Inflammatory macrophage treated with lipopolysaccharide for 1 hour (primary cell): ENCODE results near the gene COPZ2.
"Not testable (repeated sequence)": the region's sequence is repeated elsewhere in the genome, so short reads cannot be mapped to it uniquely, and the experiment has no call there.

Experiments used
- DNase-seq, 2 donors: peaks; one replicate each; pipeline ENCODE4 v3.0.0-alpha.2; 2020 to 2022

COPZ2 gene

DNA sequence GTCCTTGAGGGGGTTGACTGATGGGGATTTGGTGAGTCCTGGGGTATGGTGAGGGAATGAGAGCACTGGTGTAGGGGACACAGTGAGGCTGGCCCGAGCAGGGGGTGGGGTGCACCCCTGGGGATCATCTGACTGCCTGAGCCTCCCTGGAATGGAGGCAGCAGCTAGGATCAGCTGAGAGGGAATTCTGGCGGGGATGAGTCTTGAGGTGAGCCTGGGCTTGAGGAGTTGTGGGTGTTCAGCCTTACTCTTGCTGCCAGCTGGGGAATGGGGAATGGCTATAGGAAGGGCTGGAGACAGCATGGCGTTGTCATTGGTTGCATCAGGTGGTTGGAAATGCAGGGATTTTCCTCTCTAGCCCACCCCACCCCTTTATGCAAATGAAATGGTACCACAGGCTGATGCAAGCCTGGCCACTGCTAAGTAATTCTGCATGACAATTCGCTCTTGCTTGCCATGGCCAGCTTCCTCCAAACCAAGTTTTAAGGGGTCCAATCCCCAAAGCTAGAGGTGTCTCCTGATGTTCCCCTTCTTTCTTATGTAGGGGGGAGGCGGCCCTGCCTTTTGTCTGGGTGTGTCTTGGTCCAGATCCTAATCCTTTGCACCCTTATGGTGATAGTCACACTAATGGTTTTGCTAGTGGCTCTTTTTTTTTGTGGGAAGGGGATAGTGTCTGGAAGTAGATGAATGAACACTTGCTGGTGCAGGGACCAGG, 18.1 kb upstream of the COPZ2 start:
- DNase-seq, result peak; percentile 82 to 85

DNA sequence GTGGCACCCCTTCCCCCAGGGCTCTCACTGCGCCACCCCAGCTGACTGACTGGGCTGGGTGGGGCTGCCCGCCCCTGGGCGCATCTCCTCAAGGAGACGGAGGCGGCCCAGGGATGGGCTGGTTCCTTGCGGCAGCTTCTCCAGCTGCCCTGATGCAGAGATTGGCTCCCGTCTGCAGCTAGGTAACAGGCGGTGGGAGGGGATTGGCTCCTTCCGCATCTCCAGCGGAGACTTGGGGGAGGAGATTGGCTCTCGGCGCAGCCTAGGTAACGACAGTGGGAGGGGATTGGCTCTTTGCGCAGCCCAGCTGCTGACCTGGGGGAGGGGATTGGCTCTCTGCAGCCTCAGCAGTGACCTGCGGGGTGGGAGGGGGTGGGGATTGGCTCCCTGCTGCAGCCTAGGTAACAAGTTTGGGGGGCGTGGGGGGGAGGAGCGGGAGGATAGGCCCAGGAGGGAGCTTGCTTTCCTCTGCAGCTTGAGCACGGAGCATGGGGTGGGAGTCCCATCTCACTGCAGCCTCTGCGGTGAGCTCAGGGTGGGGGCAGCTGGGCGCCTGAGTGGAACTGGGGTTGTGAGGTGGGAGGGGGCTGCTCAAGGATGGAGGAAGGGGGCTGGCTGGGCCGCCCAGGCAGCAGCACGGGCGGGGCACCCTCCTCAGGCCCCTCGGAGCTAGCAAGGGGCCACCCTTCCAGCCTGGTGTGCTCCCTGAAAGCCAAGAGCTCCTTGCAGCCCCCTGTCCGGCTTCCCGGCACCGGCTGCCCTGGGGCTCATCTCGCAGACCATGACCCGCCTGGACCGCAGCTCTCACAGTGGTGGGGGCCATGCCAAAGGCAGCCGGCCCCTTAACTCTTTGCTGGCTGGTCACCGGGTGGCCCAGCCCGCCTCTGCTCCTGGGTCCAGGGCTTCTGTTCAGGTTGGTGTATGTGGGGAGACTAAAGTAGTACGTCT, 16.9 kb upstream of the COPZ2 start:
- DNase-seq, result no peak

DNA sequence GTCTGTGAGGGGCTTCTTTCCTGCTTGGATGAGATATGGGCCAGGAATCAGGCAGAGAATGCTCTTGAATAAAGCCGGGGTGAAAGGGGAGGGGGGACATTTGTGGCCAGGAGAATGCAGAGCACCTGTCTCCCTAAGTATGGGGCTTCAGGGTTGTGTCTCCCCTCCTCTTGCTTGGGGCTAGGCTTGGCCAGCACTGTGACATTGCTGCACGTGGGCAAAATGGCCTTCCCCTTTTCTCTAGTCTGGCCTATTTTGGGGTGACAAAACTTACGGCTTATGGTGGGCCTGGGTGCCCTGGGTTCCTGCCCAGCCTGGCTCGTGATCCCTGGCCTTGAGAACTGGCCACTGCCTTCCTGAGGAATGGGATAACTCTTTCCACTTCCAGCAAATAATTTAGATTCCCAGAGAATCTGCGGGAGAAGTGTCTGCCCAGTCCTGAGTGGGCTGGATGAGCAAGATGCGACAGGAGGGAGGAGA, 16.2 kb upstream of the COPZ2 start:
- DNase-seq, result no peak

DNA sequence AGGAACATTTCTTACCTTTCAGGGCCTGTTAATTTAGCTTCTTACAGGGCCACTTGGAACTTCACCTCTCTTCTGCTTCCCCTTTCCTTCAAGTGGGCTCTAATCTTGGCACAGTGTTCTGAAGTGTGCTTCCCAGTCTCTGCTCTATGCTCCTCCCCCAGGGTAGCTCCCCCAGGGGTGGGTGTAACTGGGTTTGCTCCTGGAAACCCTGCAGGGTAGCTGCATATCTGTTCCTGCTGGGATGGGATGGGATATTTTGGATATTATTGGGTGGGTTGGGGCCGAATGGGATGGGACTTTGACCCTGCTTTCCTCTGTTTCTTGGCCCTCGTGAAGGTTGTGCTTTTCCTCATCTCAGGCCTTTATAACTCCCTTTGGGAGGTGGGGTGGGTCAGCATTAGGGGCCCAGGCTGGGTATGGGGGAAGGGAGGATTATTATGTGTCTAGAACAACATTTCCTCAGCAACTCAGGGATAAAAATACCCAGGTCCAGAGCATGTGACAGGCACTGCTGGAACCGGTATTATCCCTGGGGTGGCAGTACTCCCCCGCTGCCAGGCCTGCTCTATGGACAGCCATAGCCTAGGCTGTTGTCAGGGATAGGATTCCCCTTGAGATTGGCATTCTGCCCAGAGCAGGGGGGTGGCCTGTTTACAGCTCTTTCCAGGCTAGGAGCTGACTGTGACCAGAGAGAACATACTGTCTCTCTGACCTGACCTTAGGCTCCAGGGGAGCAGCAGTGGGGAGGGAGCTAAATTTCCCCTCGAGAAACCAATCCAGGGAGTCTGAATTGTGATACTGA, 15.6 kb upstream of the COPZ2 start:
- DNase-seq, result peak in 1 of 2 donors; percentile 52

DNA sequence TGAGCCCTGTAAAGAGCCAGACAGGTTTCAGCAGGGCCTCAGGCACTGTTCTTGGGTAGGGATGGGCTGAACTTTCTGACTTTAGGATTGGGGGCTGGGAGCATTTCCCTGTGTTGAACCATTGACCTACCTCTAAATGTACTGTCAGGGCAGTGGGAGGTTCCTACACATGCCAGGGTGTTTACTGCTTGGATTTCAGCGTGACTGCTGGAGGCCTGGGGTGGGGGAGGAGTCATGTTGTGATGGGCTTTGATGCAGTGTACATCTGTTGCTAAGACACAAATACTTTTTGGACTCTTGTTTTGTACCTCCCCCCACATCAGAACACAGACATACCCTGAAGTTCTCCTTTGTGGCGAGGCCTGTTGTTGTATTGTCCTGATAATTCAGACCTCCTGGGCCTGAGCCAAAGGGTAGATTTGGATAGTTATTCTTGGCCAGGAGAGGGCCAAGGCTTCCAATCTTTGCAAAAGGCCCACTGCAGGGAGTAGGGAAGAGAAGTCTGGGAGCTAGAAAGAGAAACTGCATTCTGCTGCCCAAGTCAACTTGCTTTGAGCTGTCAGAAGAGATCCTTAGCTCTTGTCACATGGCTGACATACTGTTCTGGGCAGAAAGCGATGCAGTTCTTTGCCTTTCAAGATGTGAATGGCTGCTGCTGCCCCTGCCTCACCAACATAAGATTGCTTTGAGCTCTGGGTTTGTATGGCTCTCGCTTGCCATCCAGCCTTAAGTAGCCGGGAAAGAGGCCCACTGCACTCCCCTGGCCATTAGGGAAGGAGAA, 14.3 kb upstream of the COPZ2 start:
- DNase-seq, result no peak

DNA sequence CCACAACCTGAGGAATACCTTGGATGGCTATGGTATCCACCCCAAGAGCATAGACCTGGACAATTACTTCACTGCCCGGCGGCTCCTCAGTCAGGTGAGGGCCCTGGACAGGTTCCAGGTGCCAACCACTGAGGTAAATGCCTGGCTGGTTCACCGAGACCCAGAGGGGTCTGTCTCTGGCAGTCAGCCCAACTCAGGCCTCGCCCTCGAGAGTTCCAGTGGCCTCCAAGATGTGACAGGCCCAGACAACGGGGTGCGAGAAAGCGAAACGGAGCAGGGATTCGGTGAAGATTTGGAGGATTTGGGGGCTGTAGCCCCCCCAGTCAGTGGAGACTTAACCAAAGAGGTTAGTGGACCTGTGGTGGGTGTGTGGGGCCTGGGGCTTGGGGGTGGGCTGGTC, 13.7 kb upstream of the COPZ2 start:
- DNase-seq, result no peak

DNA sequence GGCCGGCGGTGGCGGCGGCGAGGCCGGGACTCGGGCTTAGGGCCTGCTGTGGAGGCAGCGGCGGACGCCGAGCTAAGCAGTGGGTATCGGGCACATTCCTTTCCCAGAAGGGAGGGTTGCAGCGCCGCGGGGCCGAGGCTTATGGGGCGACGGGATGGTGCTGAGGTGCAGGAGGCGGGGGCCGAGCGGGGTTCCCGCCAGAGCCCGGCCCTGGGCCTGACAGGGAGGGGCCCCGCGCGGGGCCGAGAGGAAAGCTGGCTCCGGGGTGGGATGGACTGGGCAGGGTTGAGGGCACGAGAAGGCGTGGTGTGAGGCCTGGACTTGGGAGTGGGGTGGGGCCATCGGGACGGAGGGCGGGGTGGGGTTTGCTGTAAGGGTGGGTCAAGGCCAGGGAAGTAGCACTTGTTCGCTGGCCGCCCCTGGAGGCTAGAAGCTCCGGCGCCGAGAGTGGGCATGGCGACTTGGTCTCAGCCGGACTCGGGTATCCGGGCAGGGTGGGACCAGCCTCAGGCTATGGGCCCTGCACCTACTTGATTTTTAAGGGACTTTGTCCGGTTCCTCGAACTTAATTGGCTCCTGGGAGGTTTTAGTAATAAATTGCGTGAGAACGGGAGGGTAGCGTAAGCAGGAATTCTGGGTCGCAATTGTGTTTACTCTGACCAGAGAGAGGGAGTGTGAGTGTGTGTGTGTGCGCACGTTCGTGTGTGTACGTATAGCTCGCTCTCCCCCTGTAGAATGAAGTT, 11.0 kb upstream of the COPZ2 start:
- peak; percentile 87 to 94 for DNase-seq

DNA sequence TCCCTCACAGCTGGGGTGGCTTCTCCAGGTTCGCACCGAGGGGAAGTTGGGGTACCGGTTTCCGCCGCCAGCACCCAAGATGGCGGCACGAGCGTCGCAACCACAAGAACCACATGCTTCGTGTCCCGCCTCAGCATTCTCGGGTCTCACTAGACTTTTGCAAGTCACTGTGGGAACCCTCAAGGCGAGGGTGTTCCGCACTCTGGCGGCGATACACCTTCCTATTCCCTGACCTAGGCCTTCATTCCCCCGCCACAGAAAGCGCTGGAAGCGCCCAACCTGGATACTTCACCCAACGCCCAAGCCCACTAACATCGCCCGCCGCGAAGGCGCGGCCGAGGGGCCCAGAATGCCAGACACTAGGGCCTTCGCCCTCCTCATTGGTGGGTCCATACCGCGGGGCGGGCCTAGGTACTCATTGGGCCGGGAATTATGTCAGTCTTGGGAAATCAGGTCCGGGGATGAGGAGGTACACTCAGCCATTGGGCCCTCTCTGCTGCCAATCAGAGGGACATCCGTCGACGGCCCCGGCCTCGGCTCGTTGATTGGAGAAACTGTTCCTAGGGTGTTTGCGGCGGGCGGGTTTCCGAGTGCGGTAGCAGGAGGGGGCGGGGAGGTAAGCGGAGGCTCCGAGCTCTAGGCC, 10.3 kb upstream of the COPZ2 start, which contains the start of gene NFE2L1:
NFE2L1 (plus strand) TSS at position 619 of the 643 bp plus-strand sequence. CDS start 2,760 bp downstream, outside the sequence.
- peak; percentile 99 to 100 for DNase-seq

DNA sequence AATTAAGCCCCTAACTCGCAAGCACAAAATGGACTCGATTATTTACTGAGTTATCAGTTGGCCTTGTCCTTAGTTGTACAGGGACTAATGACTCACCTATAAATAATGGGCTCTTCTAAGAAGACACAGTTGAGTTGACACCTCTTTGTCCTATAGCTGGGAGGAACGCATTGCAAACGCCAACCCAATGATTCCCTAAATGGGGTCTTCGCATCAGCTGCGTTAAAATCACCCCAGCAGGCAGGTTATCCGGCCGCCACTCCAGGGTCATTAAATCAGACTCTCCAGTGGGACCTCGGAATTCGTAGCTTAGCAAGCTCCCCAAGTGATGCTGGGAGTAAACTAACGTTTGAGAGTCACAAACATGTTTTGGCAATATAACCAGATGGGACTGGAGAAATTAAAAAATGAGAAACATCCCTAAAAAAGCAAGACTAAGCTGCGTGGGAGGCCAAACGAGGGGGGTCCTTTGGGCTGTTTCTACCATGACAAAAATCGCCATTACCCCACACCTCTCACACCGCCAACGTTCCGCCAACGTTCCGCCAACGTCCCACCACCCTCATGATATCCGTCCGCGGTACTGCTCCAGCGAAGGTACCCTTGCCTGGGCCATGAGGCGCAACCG, 9.6 kb upstream of the COPZ2 start:
- DNase-seq, result no peak

DNA sequence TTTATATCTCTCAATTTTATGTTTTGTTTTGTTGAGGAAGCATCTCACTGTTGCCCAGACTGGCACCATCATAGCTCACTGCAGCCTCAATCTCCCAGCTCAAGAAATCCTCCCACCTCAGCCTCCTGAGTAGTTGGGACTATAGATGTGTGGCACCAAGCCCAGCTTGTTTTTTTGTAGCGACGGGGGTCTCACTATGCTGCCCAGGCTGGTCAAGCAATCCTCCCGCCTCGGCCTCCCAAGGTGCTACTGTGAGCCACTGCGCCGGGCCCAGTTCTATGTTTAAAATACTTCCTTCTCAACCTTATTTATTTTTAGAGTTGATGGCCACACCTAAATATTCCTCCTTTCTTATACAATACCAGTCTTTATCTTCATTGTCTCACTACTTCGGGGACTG, 8.7 kb upstream of the COPZ2 start:
- DNase-seq, result no peak

DNA sequence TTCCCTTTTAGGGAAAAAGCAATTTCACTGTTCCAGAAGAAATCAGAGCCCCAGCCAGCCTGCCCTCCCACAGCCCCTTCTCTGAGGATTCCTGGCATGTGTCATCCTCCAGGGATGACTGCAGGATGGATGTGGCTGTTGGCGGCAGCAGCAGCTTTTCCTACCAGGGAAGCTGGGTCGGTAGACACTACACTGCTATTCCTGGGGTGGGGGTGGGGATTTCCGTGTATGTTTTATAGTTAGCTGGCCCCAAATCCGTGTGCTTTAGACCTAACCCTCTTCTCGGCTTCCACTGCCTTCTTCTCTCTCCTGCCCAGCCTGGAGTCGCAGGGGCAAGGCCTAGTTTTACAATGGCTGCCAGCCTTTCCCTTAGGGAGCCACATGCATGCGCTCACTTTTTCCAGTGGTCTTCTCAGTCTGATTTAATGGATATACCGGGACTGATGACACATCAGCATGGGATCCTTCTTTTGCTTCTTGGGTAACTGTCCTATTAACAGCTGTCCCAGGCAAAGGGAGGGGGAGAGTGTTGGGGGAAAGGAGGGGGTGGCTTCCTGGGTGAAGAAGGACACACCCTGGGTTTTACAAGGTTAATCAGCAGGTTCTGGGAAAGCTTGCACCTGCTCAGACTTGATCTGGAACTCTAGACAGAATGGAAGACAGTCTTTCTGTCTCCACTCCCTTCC, 7.9 kb upstream of the COPZ2 start:
- DNase-seq, result peak in 1 of 2 donors; percentile 37

DNA sequence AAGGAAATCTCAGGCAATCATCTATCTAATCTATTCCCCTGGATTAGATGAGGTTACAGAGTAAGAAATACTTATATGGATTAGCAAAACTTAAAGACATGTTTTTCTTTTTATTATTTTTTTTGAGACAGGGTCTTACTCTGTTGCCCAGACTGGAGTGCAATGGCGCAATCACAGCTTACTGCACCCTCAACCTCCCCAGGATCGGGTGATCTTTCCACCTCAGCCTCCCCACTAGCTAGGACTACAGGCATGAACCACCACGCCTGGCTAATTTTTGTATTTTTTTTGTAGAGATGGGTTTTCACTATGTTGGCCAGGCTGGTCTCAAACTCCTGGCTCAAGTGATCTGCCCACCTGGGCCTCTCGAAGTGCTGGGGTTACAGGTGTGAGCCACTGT, 7.3 kb upstream of the COPZ2 start:
- no peak for DNase-seq

DNA sequence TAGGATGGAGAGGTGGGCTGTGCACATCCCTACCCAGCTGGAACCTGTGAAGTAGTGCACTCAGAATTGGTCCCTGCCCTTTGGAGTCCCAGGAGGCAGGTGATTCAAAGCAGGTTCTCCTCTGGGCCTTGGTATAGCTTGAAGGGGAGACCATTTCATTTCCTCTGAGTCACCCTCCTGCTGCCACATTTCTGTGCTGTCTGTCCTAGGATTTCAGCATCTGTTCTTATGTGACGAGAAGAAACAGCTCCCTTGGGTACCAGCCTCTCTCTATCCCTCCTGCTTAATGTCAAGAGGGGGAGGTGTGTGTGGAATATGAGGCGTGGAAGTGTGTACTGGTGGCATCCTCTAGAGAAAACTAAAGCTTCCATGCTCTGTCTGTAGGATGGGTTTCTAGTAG, 5.6 kb upstream of the COPZ2 start:
- DNase-seq, result no peak

DNA sequence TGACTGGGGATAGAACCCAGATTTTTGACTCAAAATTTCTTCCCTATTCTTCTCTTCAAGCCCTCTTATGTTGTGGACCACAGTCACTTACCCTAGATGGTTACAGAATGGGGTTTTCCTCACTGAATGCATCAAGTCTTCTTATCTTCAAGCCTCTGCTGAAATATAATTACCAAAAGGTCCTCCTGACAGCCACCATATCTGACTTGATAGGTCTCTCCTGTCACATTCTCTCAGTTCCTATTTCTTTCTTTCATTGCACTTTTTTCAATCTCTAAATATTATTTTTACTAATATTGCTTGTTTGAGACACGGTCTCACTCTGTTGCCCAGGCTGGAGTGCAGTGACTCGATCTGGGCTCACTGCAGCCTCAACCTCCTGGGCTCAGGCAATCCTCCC, 1.1 kb upstream of the COPZ2 start:
- no peak for DNase-seq

DNA sequence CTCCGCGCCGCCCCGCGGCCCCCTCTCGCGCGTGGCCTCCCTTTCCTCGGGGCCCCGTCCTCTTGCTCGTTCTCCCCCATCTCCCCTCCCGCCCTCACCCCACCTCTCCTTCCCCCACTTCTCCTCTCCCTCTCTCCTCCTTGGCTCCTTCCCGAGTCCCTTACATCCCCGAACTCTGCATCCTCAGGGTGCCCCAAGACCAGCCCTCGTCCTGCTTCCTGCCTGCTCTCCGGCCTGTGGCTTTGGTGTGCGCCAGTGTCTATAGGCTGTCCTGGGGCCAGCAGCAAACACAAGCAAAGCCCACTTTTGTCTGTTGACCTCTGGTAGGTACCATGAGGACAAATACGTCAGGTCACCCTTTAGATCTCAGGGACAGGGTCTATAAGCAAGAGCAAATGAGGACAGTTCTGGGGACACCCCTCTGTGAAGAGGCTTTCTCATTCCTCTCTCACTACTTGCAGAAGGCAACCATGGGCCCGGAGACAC, 284 bp upstream of the COPZ2 start:
- no peak for DNase-seq

DNA sequence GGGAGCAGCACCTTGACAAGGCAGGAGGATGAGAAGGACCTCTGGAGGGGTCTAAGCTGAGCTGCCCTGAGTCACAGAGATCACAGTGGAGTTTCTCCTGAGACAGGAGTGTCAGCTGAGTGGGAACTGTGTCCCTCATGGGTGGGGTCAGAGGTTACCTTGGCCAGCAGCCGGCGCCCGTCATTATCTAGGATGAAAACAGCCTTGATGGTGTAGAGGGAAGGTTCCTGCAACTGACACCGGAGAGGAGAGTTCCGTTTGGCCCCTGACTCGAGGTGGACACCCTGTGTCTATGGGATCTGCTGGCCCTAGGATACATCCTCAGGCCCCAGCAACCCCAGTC, 933 bp downstream of the COPZ2 start:
- no peak for DNase-seq

DNA sequence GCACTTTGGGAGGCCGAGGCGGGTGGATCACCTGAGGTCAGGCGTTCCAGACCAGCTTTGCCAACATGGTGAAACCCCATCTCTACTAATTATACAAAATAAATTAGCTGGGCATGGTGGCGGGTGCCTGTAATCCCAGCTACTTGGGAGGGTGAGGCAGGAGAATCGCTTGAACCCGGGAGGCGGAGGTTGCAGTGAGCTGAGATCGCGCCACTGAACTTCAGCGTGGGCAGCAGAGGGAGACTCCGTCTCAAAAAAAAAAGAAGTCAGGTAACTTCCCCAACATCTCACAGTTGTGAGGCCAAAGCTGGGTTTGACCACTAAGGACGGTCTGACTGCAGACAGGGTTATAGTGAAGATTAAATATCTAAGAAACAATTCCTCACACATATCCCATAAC, 2.9 kb downstream of the COPZ2 start:
- DNase-seq, result not testable (repeated sequence)

DNA sequence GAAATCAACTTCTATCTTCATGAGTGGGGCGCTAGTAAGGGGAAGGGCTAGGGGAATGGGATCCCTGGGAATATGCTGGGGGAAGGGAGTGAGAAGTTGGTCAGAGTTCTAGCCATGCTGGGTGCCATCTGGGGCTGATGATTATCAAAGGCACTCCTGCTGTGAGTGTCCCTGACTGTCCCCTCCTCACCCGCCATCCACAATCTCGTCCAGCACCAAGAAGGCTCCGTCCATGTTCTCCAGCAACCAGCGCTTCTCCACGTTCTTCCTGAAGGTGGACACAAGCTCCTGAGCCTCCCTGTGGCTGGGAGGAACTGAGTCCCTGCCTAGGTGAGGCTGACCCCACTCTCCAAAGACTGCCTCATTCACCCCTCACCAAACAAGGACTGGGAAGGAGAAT, 5.6 kb downstream of the COPZ2 start:
- DNase-seq, result no peak

DNA sequence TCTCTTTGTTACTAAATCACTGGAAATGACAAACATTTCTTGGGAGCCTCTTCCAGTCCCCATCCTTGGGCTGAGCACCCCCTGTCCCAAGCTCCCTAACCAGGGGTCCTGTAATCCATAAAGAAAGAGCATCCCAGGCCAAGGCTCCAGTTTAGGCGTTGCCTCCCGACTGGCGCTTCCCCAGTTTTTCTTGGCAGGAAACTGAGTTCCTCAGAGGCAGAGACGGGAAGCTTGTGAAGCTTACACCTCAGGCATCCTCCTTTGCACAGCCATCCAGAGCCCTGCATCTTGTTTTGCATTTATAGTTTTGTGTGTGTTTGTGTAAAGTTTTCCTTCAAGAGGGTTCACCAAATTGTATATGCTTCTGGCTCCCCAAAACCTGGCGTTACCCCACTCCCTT, 7.1 kb downstream of the COPZ2 start:
- DNase-seq, result no peak

DNA sequence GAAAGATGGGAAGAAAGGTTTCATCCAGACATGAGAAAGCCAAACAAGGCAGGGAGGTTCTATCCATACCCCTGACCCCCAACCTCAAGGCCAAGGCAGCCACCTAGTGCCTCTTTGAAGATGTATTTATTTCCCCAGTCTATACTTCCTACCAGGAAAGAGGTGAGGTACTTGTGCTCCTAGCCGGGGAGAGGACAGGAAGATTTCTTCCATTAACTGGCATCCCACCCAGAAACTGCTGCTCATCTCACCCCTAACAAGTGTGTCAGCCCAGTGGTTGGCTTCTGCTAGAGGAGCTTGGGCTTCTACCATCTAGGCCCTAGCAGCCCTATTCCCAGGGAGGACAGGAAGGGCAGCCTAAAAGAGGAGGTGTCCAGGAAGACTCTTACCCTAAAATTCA, 8.9 kb downstream of the COPZ2 start:
- no peak for DNase-seq
